Putamen (tissue), 1 donor: ENCODE measurements around the gene SLC9A3.

ENCODE experiments used
- DNase-seq: peaks from one replicate; pipeline ENCODE4 v3.0.0-alpha.2; 2016; ENCODE audit warnings: low spot score

Gene SLC9A3

DNA sequence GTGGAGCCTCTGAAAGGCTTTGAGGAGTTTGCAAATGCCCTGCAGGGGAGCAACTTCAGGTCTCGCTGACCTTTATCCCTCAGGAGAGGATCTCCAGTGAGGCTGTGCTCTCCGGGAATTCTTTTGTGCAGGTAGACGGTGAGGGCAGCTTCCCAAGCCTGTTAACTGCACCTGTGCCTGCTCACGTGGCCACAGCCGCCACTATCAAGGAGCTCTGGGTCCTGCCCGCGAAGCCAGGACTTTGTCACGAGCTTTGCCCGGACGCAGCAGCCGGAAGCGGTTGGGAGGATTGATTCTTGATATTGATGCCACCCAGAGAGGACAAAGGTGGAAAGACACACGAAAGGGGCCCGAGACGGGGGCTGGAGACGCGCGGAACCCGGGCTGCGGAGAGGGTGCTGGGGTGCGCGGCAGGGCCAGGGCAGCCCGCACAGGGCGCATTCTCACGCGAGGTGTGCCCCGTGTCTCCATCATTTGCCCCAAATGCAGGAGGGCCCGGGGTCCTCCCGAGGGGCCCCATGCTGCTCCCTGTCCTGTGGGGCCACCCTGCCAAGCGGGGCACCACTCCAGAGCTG is 18.2 kb downstream of the SLC9A3 start:
- no peak for DNase-seq

DNA sequence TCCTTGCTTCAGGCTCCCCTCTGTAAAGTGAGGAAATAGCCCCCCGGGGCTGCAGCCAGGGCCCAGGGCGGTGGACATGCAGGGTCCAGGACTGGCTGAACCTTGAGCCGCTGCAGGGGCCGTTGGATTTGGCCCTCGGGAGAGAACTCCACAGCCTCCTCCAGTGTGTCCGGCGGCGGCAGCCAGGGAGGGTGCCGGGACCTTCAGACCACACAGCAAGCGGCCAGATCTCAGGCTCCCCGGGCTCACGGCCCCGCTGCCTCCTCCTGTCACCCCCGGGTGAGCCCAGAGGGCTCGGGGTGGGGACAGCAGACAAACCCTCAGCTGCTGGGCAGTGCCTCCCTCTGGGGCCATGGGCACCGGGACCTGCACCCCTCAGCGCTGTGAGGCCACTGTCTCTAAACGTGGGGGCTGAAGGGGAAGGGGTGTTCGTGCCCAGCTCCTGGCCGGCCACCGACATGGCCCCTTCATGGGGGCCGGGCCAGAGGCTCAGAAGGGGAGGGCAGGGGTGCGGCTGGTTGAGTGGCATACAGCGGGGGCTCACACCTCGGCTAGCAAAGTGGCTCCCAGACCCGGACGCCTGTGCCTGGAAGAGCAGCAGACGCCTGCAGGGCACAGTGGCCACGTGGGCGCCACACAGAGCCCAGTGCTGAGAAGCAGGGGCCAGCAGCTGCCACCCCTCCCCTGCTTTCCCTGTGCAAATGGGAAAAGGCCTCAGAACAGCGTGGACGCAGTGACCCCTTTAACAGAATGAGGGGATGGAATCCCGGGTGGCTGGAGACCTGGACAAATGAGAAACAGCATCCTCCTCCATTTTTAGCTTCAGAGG is 19.7 kb downstream of the SLC9A3 start:
- no peak for DNase-seq

- no peak for DNase-seq
These were observed 21.7 kb downstream of the SLC9A3 start for GRCh38 chr5:502325-503079.

DNA sequence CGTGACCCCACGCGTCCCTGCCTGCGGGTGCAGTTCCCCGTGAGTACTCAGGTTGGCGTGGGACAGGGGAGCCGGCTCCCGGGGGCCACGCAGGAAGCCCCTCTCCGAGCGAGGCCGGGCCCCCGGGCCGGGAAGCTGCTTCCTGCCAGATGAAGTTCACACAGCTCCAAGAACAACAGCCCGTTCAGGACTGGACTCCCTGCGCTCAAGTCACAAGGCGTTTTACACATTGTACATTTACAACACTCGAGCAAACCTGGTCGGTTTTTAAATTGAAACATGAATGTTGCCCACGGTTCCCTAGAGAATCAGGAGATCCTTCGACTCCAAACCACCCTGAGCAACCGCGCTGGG is 22.4 kb downstream of the SLC9A3 start:
- no peak for DNase-seq

- no peak for DNase-seq
These were observed 23.0 kb downstream of the SLC9A3 start for GRCh38 chr5:501105-501830.

DNA sequence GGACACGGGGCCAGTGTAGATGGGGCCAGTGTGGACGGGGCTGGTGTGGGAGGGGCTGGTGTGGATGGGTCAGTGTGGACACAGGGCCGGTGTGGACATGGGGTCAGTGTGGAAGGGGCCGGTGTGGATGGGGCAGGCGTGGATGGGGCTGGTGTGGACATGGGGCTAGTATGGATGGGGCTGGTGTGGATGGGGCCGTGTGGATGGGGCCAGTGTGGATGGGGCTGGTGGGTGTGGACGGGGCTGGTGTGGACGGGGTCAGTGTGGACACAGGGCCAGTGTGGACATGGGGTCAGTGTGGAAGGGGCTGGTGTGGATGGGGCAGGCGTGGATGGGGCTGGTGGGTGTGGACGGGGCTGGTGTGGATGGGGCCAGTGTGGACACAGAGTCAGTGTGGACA is 23.8 kb downstream of the SLC9A3 start:
- no peak for DNase-seq

DNA sequence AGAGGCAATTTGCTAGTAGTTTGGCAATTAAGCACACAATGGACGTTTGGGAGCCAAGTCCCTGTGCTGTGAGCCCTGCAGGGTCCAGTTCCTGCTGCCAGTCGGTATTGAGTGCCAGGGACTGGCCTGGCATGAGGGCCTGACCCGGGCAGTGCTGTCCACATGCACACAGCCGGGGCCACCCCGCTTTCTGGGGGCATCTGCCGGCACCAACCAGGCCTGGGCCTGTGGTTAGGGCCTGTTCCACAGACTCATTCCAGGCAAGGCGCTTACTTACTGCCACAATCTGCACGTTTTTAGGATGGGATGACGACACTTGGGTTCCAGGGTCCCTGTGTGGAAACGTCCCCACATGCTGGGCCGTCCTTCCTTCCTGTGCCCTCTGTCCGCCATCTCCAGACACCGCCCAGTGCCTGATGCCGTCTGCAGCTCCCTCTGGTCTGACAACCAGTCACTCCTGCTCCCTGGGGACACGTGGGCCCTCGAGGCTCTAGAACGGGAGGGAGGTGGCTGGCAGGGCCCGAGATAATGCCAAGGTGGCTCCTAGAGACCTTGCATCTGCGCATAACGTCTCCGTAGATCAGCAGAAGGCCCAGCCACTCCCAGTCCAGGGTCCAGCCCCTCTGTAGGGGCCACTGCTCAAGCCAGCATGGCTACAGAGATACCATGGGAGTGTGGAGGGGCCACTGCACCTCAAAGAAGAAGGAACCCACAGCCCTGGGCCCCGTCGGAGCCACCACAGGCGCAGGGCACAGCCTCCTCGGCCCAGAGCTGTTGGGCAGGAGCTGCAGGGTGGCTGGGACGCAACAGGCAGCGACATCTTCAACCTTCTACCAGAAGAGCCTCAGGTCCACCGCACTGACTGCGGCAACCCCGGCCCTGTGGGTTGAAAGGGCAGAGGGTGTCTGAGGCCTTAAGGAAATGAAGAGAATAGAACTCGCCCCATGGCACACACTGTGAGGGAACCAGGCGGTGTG is 24.7 kb downstream of the SLC9A3 start:
- DNase-seq, result no peak

DNA sequence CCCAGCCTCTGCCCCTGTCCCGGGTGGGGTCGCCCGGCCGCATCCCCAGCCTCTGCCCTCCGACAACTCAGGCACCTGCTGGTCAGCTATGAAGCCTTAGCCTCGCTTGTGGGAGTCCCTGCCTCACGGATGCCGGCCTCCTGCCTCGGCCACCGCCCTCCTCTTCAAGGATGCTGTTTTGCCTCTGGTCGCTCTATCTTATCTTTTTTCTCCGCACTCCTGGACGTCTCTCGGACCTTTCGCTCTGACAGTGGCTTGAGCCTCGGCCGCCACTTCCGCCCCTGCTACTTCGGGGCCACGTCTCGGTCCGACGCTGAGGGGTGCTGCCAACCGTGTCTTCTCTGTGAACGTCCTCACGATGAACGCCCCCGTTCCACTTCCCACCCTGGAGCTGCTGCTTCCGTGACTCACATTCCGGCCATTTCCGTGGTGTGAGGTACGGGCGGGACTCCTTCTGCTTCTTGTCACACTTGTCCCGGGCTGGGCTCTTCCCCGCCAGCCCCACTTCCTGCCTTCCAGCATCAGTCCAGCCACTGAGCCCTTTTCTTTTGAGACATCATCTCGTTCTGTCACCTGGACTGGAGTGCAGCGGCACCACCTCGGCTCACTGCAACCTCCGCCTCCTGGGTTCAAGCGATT is 26.3 kb downstream of the SLC9A3 start:
- DNase-seq, result no peak

GRCh38 chr5:497090-497700 is 27.1 kb downstream of the SLC9A3 start:
- DNase-seq, result no peak

DNA sequence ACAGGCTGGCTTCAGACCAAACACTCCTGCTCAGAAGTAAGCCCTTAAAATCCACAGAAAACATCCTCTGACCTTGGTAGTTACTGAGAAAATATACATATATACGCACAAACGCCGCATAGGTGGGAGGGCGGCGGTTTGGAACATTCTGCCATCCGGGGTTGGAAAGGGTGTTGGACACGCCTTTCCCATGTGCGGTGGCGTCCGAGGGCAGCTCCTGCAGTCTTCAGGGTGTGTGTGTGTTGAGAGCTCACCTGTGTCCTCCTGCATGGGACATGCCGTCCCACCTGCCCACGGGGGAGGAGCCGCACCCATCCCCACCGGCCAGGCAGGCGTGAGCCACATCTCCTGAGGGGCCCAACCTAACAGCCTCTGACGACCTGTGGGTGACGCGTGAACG is 28.2 kb downstream of the SLC9A3 start:
- no peak for DNase-seq

DNA sequence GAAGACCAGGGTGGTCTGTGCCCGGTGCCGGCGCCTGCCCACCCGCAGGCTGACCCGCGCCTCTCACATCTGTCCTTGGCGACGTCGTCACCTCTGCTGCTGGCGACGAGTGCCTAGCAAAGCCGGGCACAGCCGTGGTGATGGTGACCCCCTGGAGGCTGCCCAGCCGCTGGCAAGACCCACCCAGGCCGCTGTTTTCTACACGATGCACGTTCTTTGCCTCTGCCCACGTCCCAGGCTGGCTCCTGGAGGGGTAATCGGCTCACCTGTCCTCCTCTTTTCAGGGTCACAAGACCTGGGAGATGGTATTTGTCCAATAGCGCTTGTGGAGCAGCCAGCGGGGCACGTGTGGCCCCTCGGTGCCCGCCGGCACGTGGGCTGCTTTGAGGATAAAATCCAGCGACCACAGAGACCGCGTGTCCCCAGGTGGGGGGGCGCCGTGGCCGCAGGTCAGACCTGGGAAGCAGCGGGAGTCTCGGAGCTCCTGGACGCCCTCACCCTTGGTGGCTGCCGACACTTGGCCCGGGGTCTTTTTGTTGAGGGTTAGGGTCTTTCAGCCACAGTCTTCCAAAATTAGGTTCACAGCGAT is 29.5 kb downstream of the SLC9A3 start:
- no peak for DNase-seq

DNA sequence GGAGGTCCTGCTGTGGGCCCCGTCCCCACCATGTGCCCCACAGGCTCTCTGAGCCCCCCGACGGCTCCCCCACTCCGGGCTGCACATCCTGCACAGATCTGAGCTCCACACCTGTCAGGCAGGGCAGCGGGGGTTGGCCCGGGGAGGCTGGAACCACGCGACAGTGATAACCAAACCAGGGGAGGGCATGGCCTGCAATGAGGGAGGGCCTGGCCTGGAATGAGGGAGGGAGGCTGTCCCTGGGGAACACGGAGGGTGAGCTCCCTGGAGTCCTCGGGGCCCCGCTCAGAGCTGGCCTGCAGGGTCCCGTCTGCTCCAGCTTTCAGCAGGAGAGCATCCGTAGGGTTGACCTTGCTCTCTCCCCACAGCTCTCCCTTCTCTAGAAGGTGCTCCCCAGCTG is 30.5 kb downstream of the SLC9A3 start:
- DNase-seq, result no peak

- DNase-seq, result no peak
These were observed 31.0 kb downstream of the SLC9A3 start for GRCh38 chr5:493119-493701.

DNA sequence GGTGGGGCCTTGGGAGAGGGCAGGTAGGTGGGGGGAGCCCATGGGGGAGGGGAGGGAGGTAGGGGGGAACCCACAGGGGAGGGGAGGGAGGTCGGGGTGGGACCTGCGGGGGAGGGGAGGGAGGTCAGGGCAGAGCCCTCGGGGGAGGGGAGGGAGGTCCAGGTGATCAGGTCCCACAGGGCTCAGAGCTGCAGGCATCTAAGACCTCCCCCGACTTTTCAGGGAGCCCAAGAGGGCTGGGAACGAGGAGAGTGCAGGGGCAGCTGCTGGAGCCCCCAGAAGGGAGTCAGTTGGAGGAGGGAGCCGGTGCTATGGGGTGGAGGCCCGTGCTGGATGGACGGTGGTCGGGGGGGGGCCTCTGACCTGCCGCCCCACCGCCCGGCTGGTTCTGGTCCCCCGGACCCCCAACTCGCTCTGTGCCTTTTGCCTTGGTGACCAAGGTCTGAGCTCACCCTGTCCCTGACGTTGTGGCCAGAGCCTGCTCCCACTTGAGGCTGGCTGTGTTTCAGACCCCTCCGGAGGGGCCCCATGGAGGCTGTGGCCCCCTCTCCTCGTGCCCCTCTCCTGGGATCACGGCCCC is 31.8 kb downstream of the SLC9A3 start:
- no peak for DNase-seq

DNA sequence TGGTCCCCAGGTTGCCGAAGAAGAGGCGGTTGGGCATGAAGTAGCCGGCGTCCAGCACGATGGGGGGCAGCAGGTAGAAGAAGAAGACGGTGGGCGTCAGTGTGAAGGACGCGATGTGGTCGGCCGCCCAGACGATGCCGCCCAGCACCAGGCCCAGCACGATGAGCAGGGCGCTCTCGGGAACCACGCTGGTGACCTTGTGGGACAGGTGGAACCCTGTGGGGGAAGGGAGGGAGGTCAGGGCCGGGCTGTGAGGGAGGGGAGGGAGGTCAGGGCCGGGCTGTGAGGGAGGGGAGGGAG is 32.4 kb downstream of the SLC9A3 start:
- no peak for DNase-seq

- DNase-seq, result no peak
These were observed 33.0 kb downstream of the SLC9A3 start for GRCh38 chr5:491119-491855.

DNA sequence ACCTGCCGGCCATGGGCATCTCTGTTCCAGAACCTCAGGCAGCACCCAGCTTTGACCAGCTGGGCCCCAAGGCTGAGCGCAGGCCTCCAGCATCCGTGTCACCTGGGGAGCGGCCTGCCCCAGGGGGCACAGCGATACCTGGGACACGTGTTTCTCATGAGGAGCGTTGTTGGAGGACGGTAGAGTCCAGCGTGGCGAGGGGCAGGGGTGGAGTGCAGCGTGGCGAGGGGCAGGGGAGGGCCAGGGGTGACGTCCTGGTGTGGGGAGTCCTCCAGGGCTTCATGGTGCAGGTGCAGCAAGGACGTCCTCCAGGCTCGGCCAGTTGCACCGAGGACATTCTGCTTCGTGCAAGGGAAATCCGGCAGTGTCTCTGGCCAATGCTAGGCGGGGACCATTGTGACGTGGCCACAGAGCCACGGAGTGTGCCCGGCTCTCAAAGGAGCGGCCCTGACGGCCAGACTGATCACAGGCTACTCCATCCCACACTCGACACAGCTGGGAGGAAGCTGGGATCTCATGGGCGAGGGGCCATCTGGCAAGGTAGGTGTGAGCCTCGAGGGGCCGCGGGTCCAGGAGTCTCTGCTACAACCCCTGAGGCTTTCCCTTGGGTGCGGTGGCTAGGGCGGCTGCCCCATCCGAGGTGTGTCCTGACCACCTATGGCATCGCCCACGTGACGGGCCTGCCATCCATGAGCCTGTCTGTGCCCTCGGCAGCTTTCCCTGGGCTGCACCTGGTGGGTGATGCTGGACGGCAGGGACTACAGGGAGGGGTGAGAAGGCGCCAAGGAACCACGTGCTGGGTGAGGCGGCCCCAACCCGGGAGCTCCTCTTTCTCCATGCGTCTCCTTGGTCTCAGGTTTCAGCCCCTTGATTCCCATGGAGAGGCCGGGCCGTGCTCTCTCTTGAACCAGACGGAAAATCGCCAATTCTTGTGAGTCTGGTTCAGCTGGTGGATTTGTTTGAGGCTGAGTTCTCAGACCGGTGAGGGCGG is 33.8 kb downstream of the SLC9A3 start:
- no peak for DNase-seq

GRCh38 chr5:489689-490080 is 34.6 kb downstream of the SLC9A3 start:
- no peak for DNase-seq
